T-helper 2 cell treated with Interferon-gamma antibody and Interleukin-4, amounts not matched to agents 5 μg/mL and 100 μg/mL, for 36 hours (primary cell): ENCODE data around the gene LMO3.
A peak's percentile ranks its signal among the peaks of the same experiment; 100 is the strongest.

Source experiments
- DNase-seq: peaks from one replicate; pipeline ENCODE4 v3.0.0; 2021; ENCODE audit warnings: low spot score
- H3K27ac Mint-ChIP-seq: one replicate; pipeline ENCODE4 v1.8.0; 2021; ENCODE audit warnings: mild to moderate bottlenecking, mixed read lengths
- H3K27me3 Mint-ChIP-seq: one replicate; pipeline ENCODE4 v1.8.0; 2021; ENCODE audit warnings: low read depth, mixed read lengths
- H3K36me3 Mint-ChIP-seq: one replicate; pipeline ENCODE4 v1.8.0; 2021; ENCODE audit warnings: low read depth, mixed read lengths
- H3K4me1 Mint-ChIP-seq: one replicate; pipeline ENCODE4 v1.8.0; 2021; ENCODE audit warnings: low read depth, mixed read lengths
- H3K4me3 Mint-ChIP-seq: one replicate; pipeline ENCODE4 v1.8.0; 2022; ENCODE audit warnings: mild to moderate bottlenecking, moderate library complexity, mixed read lengths
- H3K9me3 Mint-ChIP-seq: one replicate; pipeline ENCODE4 v1.8.0; 2021; ENCODE audit warnings: mixed read lengths

LMO3 gene

GRCh38 chr12:16606117-16606200 lies at the start of gene LMO3:
Gene LMO3 (minus strand): TSS chr12:16606162. CDS start chr12:16600860, 5,302 bp downstream.
- DNase-seq, result no peak
- H3K27me3 Mint-ChIP-seq, result peaks cover 48% of the 10 kb centered on the region
- no peak within 1 kb of the TSS for H3K27ac Mint-ChIP-seq
- peaks cover 6% of the 10 kb centered on the region for H3K4me1 Mint-ChIP-seq
- no peaks in the 10 kb centered on the region for H3K9me3 Mint-ChIP-seq
- no peaks in the 10 kb centered on the region for H3K36me3 Mint-ChIP-seq
- peak within 1 kb of the TSS; percentile 50 for H3K4me3 Mint-ChIP-seq

DNA sequence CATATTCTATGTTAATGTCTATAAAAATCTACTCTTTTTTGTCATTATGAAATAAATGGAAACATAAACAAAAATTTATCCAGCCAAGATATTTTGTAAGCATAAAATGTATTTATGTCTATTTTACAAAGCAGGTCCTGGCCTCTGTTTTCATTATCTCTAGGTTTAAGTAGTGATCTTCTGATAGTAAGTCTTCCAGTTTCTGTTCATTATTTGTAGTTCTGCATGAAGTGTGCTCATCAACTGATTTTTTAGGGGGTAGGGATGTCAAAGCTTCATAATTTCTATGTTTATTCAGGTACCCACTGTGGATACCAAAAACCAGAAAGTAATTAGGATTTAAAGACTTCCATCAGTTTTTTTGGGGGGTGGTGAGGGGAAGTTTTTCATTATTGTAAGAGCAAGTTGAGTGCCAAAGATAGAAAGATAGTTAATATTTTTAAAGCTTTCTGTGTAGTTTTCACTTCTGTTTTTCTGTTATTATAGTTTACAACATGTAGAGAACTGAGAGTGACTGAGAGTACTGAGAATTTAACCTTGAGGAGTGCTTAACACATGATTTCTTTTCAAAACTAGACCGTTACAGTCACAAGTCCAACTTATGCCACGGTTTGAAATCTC lies 30.6 kb upstream of the LMO3 start:
- H3K36me3 Mint-ChIP-seq, result no peaks in the 10 kb centered on the region
- no peak for DNase-seq
- H3K9me3 Mint-ChIP-seq, result peaks cover 11% of the 10 kb centered on the region
- H3K27me3 Mint-ChIP-seq, result no peaks in the 10 kb centered on the region
- H3K27ac Mint-ChIP-seq, result no peak overlapping the region
- H3K4me3 Mint-ChIP-seq, result no peak overlapping the region
- no peaks in the 10 kb centered on the region for H3K4me1 Mint-ChIP-seq

- no peak overlapping the region for H3K4me3 Mint-ChIP-seq
- no peaks in the 10 kb centered on the region for H3K36me3 Mint-ChIP-seq
- H3K9me3 Mint-ChIP-seq, result peaks cover 14% of the 10 kb centered on the region
- H3K4me1 Mint-ChIP-seq, result no peaks in the 10 kb centered on the region
- DNase-seq, result no peak
- H3K27ac Mint-ChIP-seq, result no peak overlapping the region
- H3K27me3 Mint-ChIP-seq, result no peaks in the 10 kb centered on the region
These were observed 28.8 kb upstream of the LMO3 start for GRCh38 chr12:16634786-16635185.

DNA sequence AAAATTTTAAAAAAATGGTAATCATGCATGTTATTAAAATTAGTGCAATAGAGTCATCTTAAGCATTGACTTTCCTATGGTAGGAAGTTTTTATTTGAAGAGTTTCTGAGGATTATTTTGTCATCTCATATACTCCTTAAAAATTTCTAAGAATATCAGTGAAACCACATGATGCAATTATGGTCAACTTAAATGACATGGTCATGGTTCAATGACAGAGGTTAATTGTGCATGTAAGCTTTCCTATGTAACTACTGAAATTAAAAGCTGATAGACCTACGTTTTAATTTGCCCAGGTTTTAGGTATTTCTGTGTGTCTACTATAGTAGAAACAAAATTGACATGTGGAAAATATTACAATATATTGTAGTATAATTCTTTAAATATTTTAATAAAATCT lies 21.0 kb upstream of the LMO3 start:
- Mint-ChIP-seq H3K4me1 (no peaks in the 10 kb centered on the region), H3K9me3 (peaks cover 17% of the 10 kb centered on the region), H3K27ac (no peak overlapping the region), H3K27me3 (no peaks in the 10 kb centered on the region), H3K36me3 (no peaks in the 10 kb centered on the region), H3K4me3 (no peak overlapping the region)
- DNase-seq, result no peak

DNA sequence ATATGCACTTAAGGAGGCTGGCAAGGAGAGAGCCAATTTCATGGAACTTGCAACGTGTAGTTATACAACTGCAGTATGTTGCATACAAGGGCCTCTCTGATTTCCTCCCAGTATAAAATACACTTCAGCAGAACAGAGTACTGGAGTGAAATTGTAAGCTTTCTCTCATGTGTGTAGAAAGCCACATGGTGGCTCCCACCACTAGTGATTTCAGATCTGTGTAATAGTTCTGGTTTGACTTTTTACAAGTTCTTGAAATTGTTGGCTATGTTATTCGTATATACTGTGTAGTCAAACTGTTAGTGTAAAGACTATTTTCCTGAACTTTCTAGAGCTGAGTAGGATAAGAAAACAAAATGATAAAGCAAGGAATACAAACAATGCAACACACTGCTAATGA lies 16.4 kb upstream of the LMO3 start:
- no peak for DNase-seq
- Mint-ChIP-seq H3K27ac (no peak overlapping the region), H3K36me3 (no peaks in the 10 kb centered on the region), H3K9me3 (peaks cover 15% of the 10 kb centered on the region), H3K4me1 (no peaks in the 10 kb centered on the region), H3K27me3 (no peaks in the 10 kb centered on the region), H3K4me3 (no peak overlapping the region)

GRCh38 chr12:16619537-16619936 lies 13.6 kb upstream of the LMO3 start:
- Mint-ChIP-seq H3K9me3 (peaks cover 10% of the 10 kb centered on the region), H3K27ac (no peak overlapping the region), H3K4me1 (no peaks in the 10 kb centered on the region), H3K4me3 (no peak overlapping the region), H3K27me3 (no peaks in the 10 kb centered on the region), H3K36me3 (no peaks in the 10 kb centered on the region)
- no peak for DNase-seq

- Mint-ChIP-seq H3K4me3 (no peak overlapping the region), H3K27me3 (no peaks in the 10 kb centered on the region), H3K27ac (no peak overlapping the region), H3K36me3 (no peaks in the 10 kb centered on the region), H3K4me1 (no peaks in the 10 kb centered on the region), H3K9me3 (peaks cover 10% of the 10 kb centered on the region)
- no peak for DNase-seq
These were observed 12.3 kb upstream of the LMO3 start for GRCh38 chr12:16618256-16618655.

GRCh38 chr12:16613199-16613598 lies 7.2 kb upstream of the LMO3 start:
- DNase-seq, result no peak
- peaks cover 2% of the 10 kb centered on the region for H3K4me1 Mint-ChIP-seq
- H3K9me3 Mint-ChIP-seq, result peaks cover 2% of the 10 kb centered on the region
- no peaks in the 10 kb centered on the region for H3K36me3 Mint-ChIP-seq
- H3K27me3 Mint-ChIP-seq, result peaks cover 9% of the 10 kb centered on the region
- no peak overlapping the region for H3K4me3 Mint-ChIP-seq
- H3K27ac Mint-ChIP-seq, result no peak overlapping the region

- H3K27me3 Mint-ChIP-seq, result peaks cover 13% of the 10 kb centered on the region
- H3K27ac Mint-ChIP-seq, result no peak overlapping the region
- DNase-seq, result no peak
- H3K4me3 Mint-ChIP-seq, result no peak overlapping the region
- H3K36me3 Mint-ChIP-seq, result no peaks in the 10 kb centered on the region
- H3K9me3 Mint-ChIP-seq, result no peaks in the 10 kb centered on the region
- H3K4me1 Mint-ChIP-seq, result peaks cover 2% of the 10 kb centered on the region
These were observed 6.7 kb upstream of the LMO3 start for GRCh38 chr12:16612647-16613046.

DNA sequence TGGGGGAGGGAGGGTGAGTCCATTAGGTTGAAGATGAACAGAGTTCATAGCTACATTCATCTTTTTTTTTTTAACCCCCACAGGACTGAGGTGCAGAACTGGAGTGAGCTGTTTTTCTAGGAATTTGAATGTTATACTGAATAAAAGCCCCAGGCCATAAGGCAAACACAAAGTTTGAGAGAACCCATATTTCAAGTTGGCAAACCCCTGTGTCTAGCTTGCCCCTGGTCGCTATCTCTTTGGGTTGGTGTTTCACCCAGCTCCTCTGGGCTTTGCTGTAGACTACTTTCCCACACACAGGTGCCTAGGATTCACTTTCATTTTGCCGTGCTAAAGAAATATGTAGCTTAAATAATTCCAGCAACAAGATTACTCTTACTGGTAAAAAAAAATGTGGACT lies 5.2 kb upstream of the LMO3 start:
- H3K4me3 Mint-ChIP-seq, result no peak overlapping the region
- H3K36me3 Mint-ChIP-seq, result no peaks in the 10 kb centered on the region
- H3K4me1 Mint-ChIP-seq, result peaks cover 2% of the 10 kb centered on the region
- peaks cover 27% of the 10 kb centered on the region for H3K27me3 Mint-ChIP-seq
- no peak for DNase-seq
- no peaks in the 10 kb centered on the region for H3K9me3 Mint-ChIP-seq
- H3K27ac Mint-ChIP-seq, result no peak overlapping the region

DNA sequence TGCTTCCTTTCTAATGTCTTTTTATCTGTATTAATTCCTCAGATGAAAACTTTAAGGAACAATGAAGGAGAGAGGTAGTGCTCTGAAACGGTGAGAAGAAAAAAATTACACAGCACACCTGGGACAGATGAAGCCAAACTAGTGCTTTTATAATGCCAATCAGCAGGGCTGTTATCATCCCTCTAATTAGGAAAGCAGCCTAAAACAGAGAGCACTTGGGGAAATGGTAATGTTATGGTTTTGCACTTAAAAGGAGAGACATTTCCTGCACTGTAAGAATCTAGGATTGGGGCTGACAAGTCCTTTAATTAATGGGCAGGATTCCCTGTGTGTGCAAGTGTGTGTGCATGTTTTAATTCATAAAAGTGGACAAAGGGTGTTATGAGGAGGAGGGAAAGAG lies 4.8 kb upstream of the LMO3 start:
- H3K4me3 Mint-ChIP-seq, result no peak overlapping the region
- H3K27me3 Mint-ChIP-seq, result peaks cover 31% of the 10 kb centered on the region
- no peak for DNase-seq
- H3K4me1 Mint-ChIP-seq, result peaks cover 4% of the 10 kb centered on the region
- H3K27ac Mint-ChIP-seq, result no peak overlapping the region
- H3K36me3 Mint-ChIP-seq, result no peaks in the 10 kb centered on the region
- H3K9me3 Mint-ChIP-seq, result no peaks in the 10 kb centered on the region

GRCh38 chr12:16610001-16610585 lies 4.1 kb upstream of the LMO3 start:
- DNase-seq, result no peak
- Mint-ChIP-seq H3K27ac (no peak overlapping the region), H3K36me3 (no peaks in the 10 kb centered on the region), H3K4me1 (peaks cover 6% of the 10 kb centered on the region), H3K4me3 (no peak overlapping the region), H3K9me3 (no peaks in the 10 kb centered on the region), H3K27me3 (peaks cover 35% of the 10 kb centered on the region)

GRCh38 chr12:16608946-16609539 lies 3.1 kb upstream of the LMO3 start:
- Mint-ChIP-seq H3K4me1 (peaks cover 6% of the 10 kb centered on the region), H3K27me3 (peaks cover 45% of the 10 kb centered on the region), H3K27ac (no peak overlapping the region), H3K4me3 (no peak overlapping the region), H3K36me3 (no peaks in the 10 kb centered on the region), H3K9me3 (no peaks in the 10 kb centered on the region)
- no peak for DNase-seq

DNA sequence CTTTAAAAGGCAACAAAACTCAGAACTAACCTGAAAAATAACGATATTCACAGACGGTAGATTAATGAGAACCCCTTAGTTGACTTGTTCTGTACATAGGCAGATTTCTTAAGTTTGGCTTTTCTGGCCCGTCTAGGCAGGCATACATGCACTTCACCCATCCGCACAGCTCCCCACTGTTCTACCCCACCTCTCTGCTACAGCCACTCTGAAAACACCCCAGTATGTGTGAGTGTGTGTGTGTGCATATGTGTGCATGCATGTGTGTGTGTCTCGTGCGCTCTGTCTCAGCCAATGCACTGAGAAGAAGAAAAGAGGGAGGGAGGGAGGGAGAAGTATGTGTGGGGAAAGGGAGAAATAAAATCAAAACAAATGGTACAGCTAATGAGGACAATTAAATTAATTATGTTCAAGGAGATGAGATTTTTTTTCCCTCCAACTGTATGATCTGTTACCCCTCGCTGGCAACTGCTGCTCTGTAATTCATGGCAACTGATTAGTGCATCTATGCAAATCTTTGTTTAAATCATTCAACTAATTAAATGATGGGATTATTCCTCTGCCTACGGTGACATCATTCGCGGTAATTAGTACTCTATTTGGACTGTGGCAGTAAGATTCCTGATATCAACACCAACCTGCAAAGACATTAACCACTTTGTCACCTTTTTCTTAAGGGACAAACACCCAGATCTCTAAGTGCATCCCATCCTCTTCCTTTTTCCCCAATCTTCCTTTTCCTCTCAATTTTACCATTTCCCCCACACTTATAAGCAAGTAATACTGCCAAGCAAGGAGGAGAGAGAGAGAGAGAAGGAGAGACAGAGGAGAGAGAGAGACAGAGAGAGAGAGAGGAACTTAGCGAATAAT lies 2.2 kb upstream of the LMO3 start:
- Mint-ChIP-seq H3K4me3 (no peak overlapping the region), H3K4me1 (peaks cover 6% of the 10 kb centered on the region), H3K9me3 (no peaks in the 10 kb centered on the region), H3K27me3 (peaks cover 48% of the 10 kb centered on the region), H3K27ac (no peak overlapping the region), H3K36me3 (no peaks in the 10 kb centered on the region)
- no peak for DNase-seq
